HepG2 (cell line): ENCODE data around the gene CYP46A1. TPM values are rescaled to one million over a fixed set of nuclear protein-coding genes. Genes with fewer than 3 reads are reported as not detected.

Experiments
- ATAC-seq: fragments of 200-7000 bp; cut with Tn5 transposase; 3 replicates; pipeline ENCODE4 v1.9.1; 2020; ENCODE audit warnings: mild to moderate bottlenecking, moderate library complexity
- BruUV-seq: library from RNA; stranded (reverse); fragments of 400-500 nt; replicated peaks from 2 replicates; lab custom pipeline; 2021; lab: Mats Ljungman, UMichigan
- CTCF ChIA-PET: fragments of 300-600 bp; formaldehyde crosslinking; extraction: SDS; loops from one replicate; lab custom pipeline; 2021; ENCODE audit warnings: low total read pairs, inconsistent platforms, low intra/inter-chr PET ratio; lab: Yijun Ruan, JAX
- POLR2A ChIA-PET: fragments of 350-600 bp; sonication (Branson Sonifier 250); formaldehyde crosslinking; loops from one replicate; lab custom pipeline; 2020; ENCODE audit warnings: antibody characterized with exemption, inconsistent platforms; lab: Yijun Ruan, JAX
- DNase-seq: peaks from one replicate; pipeline ENCODE4 v3.0.0-alpha.2; 2015; ENCODE audit warnings: low spot score
- FAIRE-seq: peaks from 3 replicates; lab custom pipeline; 2011; peaks lifted over from hg19 to GRCh38; lab: Jason Lieb, UNC
- H2AFZ ChIP-seq: one replicate; pipeline ENCODE4 v1.6.1; 2011; ENCODE audit warnings: low read length, inconsistent platforms
- H3K27ac ChIP-seq: fragments of 300-600 bp; 3 replicates; pipeline ENCODE4 v1.8.0; 2011; ENCODE audit warnings: mixed run types, mild to moderate bottlenecking, mixed read lengths, low read length, inconsistent platforms; ENCODE audit not compliant: insufficient read depth; ENCODE audit errors: extremely low read length
- H3K27me3 ChIP-seq, 2 experiments: fragments of 200-600 bp in 1 of 2; 2 replicates in 1 of 2; 3 replicates in 1 of 2; pipeline versions ENCODE4 v1.6.0 to v1.8.0; 2011; ENCODE audit warnings: low read length in 2 of 2, mild to moderate bottlenecking in 2 of 2, moderate library complexity in 2 of 2, inconsistent platforms in 1 of 2; ENCODE audit not compliant: insufficient read depth in 2 of 2, control insufficient read depth in 1 of 2
- H3K36me3 ChIP-seq, 2 experiments: fragments of 200-600 bp in 1 of 2; replicated peaks in 1 of 2; 2 replicates in 1 of 2; 3 replicates in 1 of 2; pipeline versions ENCODE4 v1.5.1 to v1.8.0; 2011; ENCODE audit warnings: low read length in 2 of 2, inconsistent platforms in 1 of 2; ENCODE audit not compliant: insufficient read depth in 2 of 2, control insufficient read depth in 1 of 2
- H3K4me1 ChIP-seq: 2 replicates; pipeline ENCODE4 v1.5.1; 2012; ENCODE audit warnings: low read length, inconsistent platforms; ENCODE audit not compliant: insufficient read depth
- H3K4me2 ChIP-seq: 2 replicates; pipeline ENCODE4 v1.6.0; 2011; ENCODE audit warnings: low read depth, low read length, inconsistent platforms
- H3K4me3 ChIP-seq, 3 experiments: fragments of 200-600 bp in 1 of 3; sonication (generic), shearing (Covaris generic) in 1 of 3; replicated peaks in 1 of 3; 2 replicates each; pipeline ENCODE4 v1.5.1; 2011 to 2016; ENCODE audit warnings: low read length in 3 of 3, inconsistent platforms in 2 of 3, low read depth in 2 of 3, mild to moderate bottlenecking in 2 of 3, control low read depth in 1 of 3, mixed read lengths in 1 of 3; ENCODE audit not compliant: insufficient read depth in 1 of 3
- H3K79me2 ChIP-seq: one replicate; pipeline ENCODE4 v1.6.1; 2011; ENCODE audit warnings: low read length, inconsistent platforms; ENCODE audit not compliant: insufficient read depth
- H3K9ac ChIP-seq: 2 replicates; pipeline ENCODE4 v1.6.0; 2011; ENCODE audit warnings: mild to moderate bottlenecking, low read depth, low read length, inconsistent platforms; ENCODE audit not compliant: insufficient read depth
- H3K9me3 ChIP-seq: 2 replicates; pipeline ENCODE4 v1.5.1; 2012; ENCODE audit warnings: mild to moderate bottlenecking, low read length
- H4K20me1 ChIP-seq: 2 replicates; pipeline ENCODE4 v1.6.0; 2011; ENCODE audit warnings: inconsistent platforms, mild to moderate bottlenecking, low read length, moderate library complexity; ENCODE audit not compliant: insufficient read depth
- CREBL2 ChIP-seq: sonication (generic); formaldehyde crosslinking; IDR thresholded peaks from 2 replicates; pipeline ENCODE4 v1.8.1; 2023; ENCODE audit warnings: missing genetic modification reagents, mild to moderate bottlenecking, borderline replicate concordance
- HDAC6 ChIP-seq: fragments of 200-600 bp; sonication (generic); IDR thresholded peaks from 2 replicates; pipeline ENCODE4 v1.7.0; 2017; ENCODE audit warnings: mild to moderate bottlenecking, antibody characterized with exemption, low read length, low read depth
- HMG20A ChIP-seq: IDR thresholded peaks from 2 replicates; pipeline ENCODE4 v1.6.1; 2016; ENCODE audit warnings: borderline replicate concordance
- NBN ChIP-seq: fragments of 450-650 bp; conservative IDR thresholded peaks from 2 replicates; pipeline ENCODE4 v1.6.1; 2017
- NFIB ChIP-seq: sonication (generic); formaldehyde crosslinking; IDR thresholded peaks from 2 replicates; pipeline ENCODE4 v1.9.0; 2021; ENCODE audit warnings: missing genetic modification reagents, mild to moderate bottlenecking, borderline replicate concordance
- SIX4 ChIP-seq: sonication (generic); formaldehyde crosslinking; IDR thresholded peaks from 2 replicates; pipeline ENCODE4 v1.4.0; 2020; ENCODE audit warnings: missing genetic modification reagents
- SMC3 ChIP-seq: IDR thresholded peaks from 2 replicates; pipeline ENCODE4 v1.6.1; 2011; ENCODE audit warnings: low read length, improper control_type of control experiment
- XRCC5 ChIP-seq: fragments of 200-400 bp; formaldehyde crosslinking; optimal IDR thresholded peaks from 2 replicates; pipeline ENCODE3; 2017; ENCODE audit warnings: mild to moderate bottlenecking, low read length
- ZC3H4 ChIP-seq: sonication (generic); formaldehyde crosslinking; IDR thresholded peaks from 2 replicates; pipeline ENCODE4 v1.4.0; 2020; ENCODE audit warnings: missing genetic modification reagents, borderline replicate concordance
- ZKSCAN8 ChIP-seq: IDR thresholded peaks from 2 replicates; pipeline ENCODE4 v1.6.1; 2016; ENCODE audit warnings: borderline replicate concordance, missing genetic modification reagents, missing compliant biosample characterization
- ZNF292 ChIP-seq: sonication (generic); formaldehyde crosslinking; IDR thresholded peaks from 2 replicates; pipeline ENCODE4 v1.8.1; 2022; ENCODE audit warnings: mild to moderate bottlenecking, low read depth, missing genetic modification reagents, borderline replicate concordance
- ZNF501 ChIP-seq: sonication (generic); formaldehyde crosslinking; IDR thresholded peaks from 2 replicates; pipeline ENCODE4 v1.5.1; 2020; ENCODE audit warnings: mild to moderate bottlenecking, moderate library complexity, missing genetic modification reagents
- ZNF761 ChIP-seq: sonication (generic); formaldehyde crosslinking; conservative IDR thresholded peaks from 2 replicates; pipeline ENCODE4 v1.4.0; 2020; ENCODE audit warnings: mild to moderate bottlenecking, missing genetic modification reagents
- ZNF782 ChIP-seq: sonication (generic); formaldehyde crosslinking; IDR thresholded peaks from 2 replicates; pipeline ENCODE4 v1.4.0; 2020; ENCODE audit warnings: missing genetic modification reagents, mild to moderate bottlenecking, borderline replicate concordance
- ZNF839 ChIP-seq: sonication (generic); formaldehyde crosslinking; IDR thresholded peaks from 2 replicates; pipeline ENCODE4 v1.4.0; 2020; ENCODE audit warnings: missing genetic modification reagents, mild to moderate bottlenecking, borderline replicate concordance
- WGBS: methylation state at CpG from one replicate; pipeline ENCODE4 v1.1.6; 2017; ENCODE audit warnings: low lambda C conversion rate; 5-methylcytosine and 5-hydroxymethylcytosine counted together
- in situ Hi-C: cut with HindIII; loops from 2 replicates; pipeline ENCODE4 v1.10.0; 2017; ENCODE audit warnings: low pct_unique_long_range_greater_than_20kb; ENCODE audit not compliant: extremely low pct_ligation_motif_present
- intact Hi-C: fragments of 100-400 bp; cut with micrococcal nuclease; formaldehyde crosslinking; loops from one replicate; pipeline ENCODE4 v1.10.0; 2022; ENCODE audit not compliant: unreplicated experiment
- polyA plus RNA-seq, 8 experiments: library from polyadenylated mRNA; depleted of rRNA in 3 of 8; stranded (reverse) in 7 of 8; unstranded in 1 of 8; fragments of >200 nt; fragmentation: Illumina TruSeq in 4 of 8; extraction: Trizol in 4 of 8; gene quantifications; 2 replicates each; pipeline versions ENCODE4 v1.2.1 to v1.2.3, GENCODE V29; 2011 to 2016; ENCODE audit warnings: low read depth in 4 of 8, missing spikeins in 1 of 8, mixed read lengths in 1 of 8; ENCODE audit not compliant: insufficient read depth in 1 of 8
- total RNA-seq, 5 experiments: library from RNA; depleted of rRNA; stranded (reverse); fragments of >200 nt; fragmentation: Illumina TruSeq; extraction: Trizol; gene quantifications; 2 replicates each; pipeline ENCODE4 v1.2.3, GENCODE V29; 2016; ENCODE audit warnings: low read depth in 1 of 5
- TF ChIP-seq, protein P1 (sequence below): sonication (generic); formaldehyde crosslinking; IDR thresholded peaks from 2 replicates; pipeline ENCODE4 v1.4.0; 2020; ENCODE audit warnings: mild to moderate bottlenecking, missing genetic modification reagents

CYP46A1 gene
- total and polyA plus RNA-seq, 2 of the 13 experiments (the other 11 are each of a cell fraction or from before 2014, with no cell fraction given), result not detected

- H2AFZ ChIP-seq, result no peak overlapping the region
- CTCF ChIA-PET, result no interaction called here
- DNase-seq, result no peak
- no peaks in the 10 kb centered on the region for H3K36me3 ChIP-seq
- no peak overlapping the region for H3K4me3 ChIP-seq
- H3K79me2 ChIP-seq, result no peaks in the 10 kb centered on the region
- no peak for TF ChIP-seq XRCC5
- TF ChIP-seq, protein P1, sequence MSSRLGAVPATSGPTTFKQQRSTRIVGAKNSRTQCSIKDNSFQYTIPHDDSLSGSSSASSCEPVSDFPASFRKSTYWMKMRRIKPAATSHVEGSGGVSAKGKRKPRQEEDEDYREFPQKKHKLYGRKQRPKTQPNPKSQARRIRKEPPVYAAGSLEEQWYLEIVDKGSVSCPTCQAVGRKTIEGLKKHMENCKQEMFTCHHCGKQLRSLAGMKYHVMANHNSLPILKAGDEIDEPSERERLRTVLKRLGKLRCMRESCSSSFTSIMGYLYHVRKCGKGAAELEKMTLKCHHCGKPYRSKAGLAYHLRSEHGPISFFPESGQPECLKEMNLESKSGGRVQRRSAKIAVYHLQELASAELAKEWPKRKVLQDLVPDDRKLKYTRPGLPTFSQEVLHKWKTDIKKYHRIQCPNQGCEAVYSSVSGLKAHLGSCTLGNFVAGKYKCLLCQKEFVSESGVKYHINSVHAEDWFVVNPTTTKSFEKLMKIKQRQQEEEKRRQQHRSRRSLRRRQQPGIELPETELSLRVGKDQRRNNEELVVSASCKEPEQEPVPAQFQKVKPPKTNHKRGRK (CRISPR knock-in tag), result no peak
- TF ChIP-seq ZNF839 (CRISPR knock-in tag), result no peak
- no peak for TF ChIP-seq ZNF501 (CRISPR knock-in tag)
- no peak for TF ChIP-seq ZC3H4
- no peak for TF ChIP-seq ZNF292 (CRISPR knock-in tag)
- TF ChIP-seq SMC3, result no peak
- no peak for TF ChIP-seq ZNF761
- 36% methylated on average over 4 of the region's 4 CpGs for WGBS
- in situ Hi-C loops (no loop called here), intact Hi-C loops (no loop called here)
- no peaks in the 10 kb centered on the region for H3K27me3 ChIP-seq
- FAIRE-seq, result no peak
- POLR2A ChIA-PET, result no interaction called here
- no peak overlapping the region for H3K27ac ChIP-seq
- no peaks in the 10 kb centered on the region for H3K4me1 ChIP-seq
- H3K4me2 ChIP-seq, result no peak overlapping the region
- no peaks in the 10 kb centered on the region for H4K20me1 ChIP-seq
- no peak overlapping the region for H3K9ac ChIP-seq
- H3K9me3 ChIP-seq, result no peaks in the 10 kb centered on the region
- BruUV-seq, result no TSS peak
- ATAC-seq, result no peak
Observed at GRCh38 chr14:99696929-99697328, 12.8 kb downstream of the CYP46A1 start.

DNA sequence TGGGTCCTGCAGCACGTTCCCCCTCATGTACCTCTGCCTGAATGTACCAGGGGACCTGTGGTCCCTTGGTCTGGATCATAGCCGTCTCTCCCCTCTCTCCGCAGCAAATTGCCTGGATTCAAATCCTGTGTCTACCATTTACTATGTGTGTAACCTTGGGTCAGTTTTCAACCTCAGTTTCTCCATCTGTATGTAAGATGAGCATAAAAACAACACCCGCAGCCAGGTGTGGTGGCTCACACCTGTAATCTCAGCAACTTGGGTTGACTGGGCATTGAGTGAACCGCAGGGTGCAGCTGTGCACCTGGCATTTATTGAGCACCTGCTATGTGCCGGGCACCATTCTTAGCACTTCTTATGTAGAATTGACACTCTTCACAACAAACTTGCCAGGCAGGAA is 14.1 kb downstream of the CYP46A1 start:
- H2AFZ ChIP-seq, result no peak overlapping the region
- no peak overlapping the region for H3K4me2 ChIP-seq
- no peak for DNase-seq
- H3K27ac ChIP-seq, result no peak overlapping the region
- intact Hi-C loops, result no loop called here
- H3K4me1 ChIP-seq, result no peaks in the 10 kb centered on the region
- no peaks in the 10 kb centered on the region for H3K36me3 ChIP-seq
- no peaks in the 10 kb centered on the region for H3K79me2 ChIP-seq
- no TSS peak for BruUV-seq
- WGBS, result 81% methylated on average over 6 of the region's 6 CpGs
- H3K4me3 ChIP-seq, result no peak overlapping the region
- no peaks in the 10 kb centered on the region for H4K20me1 ChIP-seq
- CTCF ChIA-PET, result no interaction called here
- no peak for FAIRE-seq
- TF ChIP-seq CREBL2 (no peak), NBN (no peak), SIX4 (CRISPR knock-in tag) (no peak), HMG20A (CRISPR knock-in tag) (no peak), ZNF782 (CRISPR knock-in tag) (no peak), NFIB (no peak), HDAC6 (no peak), ZKSCAN8 (no peak)
- TF ChIP-seq, all 625 proteins: peak for 0
- H3K9ac ChIP-seq, result no peak overlapping the region
- POLR2A ChIA-PET, result no interaction called here
- no peaks in the 10 kb centered on the region for H3K27me3 ChIP-seq
- ATAC-seq, result no peak
- H3K9me3 ChIP-seq, result peaks cover 5% of the 10 kb centered on the region
- in situ Hi-C loops, result no loop called here
